ENCODE results near the gene UBQLN2. TPM values are rescaled to one million over a fixed set of nuclear protein-coding genes. Genes with fewer than 3 reads are reported as not detected.
"Not testable (repeated sequence)": the region's sequence is repeated elsewhere in the genome, so short reads cannot be mapped to it uniquely, and the experiment has no call there.

Gene UBQLN2
- total RNA-seq (2014; rRNA removed; shearing (Covaris generic)): 3.0 and 5.0 TPM in 2 replicates

DNA sequence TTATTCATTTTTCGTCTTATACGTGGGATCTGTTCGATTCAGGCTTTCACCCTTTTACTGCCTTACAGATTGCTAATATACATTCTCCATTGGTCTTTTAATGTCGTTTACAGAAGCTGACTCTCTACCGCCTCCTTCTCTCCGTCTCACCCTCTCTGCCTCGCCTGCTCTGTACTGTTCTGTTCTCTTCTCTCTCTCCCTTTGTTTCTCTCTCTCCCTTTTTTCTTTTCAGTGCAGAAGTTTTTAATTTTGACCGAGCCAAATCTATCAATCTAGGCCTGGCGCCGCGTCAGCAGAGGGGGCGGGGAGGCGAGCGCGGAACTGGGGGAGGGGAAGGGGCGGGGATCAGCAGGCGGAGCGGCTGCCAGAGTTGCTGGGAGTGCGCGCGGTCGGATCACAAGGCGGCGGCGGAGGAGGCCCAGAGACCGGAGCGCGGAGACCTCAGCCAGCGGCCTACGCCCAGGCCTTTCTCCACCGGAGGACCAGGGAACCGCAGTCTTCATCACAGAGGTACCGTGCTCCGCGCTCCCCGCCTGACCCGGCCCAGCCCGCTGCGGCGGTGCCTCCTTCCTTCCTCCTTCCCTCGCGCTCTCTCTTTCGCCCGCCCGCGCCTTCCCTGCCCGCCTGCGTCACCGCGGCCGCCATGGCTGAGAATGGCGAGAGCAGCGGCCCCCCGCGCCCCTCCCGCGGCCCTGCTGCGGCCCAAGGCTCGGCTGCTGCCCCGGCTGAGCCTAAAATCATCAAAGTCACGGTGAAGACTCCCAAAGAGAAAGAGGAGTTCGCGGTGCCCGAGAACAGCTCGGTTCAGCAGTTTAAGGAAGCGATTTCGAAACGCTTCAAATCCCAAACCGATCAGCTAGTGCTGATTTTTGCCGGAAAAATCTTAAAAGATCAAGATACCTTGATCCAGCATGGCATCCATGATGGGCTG, at the start of gene UBQLN2:
Gene UBQLN2, plus strand, starts transcription at position 397 of the 931 bp plus-strand sequence. Its CDS starts 247 bp downstream, at position 644.
- peak; percentile 77 for DNase-seq (ENCODE audit: low read depth)

DNA sequence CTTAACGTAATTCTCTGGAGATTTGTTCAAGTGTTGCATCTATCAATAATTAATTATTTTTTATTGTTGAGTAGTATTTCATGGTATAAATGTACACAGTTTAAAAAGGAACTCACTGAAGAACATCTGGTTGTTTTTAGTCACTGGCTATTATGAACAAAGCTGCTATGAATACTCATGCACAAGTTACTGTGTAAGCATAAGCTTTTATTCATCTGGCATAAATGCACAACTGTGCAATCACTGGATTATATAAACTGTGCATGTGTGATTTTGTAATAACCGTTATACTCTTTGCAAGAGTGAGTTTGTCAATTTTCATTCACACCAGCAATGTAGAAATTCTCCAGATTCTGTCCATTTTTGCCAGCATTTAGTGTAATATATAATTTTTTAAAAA, 43.8 kb upstream of the UBQLN2 start:
- DNase-seq (ENCODE audit: low read depth): no peak

- DNase-seq (ENCODE audit: low read depth): not testable (repeated sequence)
Measured at GRCh38 chrX:56529482-56530007, 33.9 kb upstream of the UBQLN2 start.

- DNase-seq (ENCODE audit: low read depth): no peak
Measured at GRCh38 chrX:56530011-56530410, 33.4 kb upstream of the UBQLN2 start.

DNA sequence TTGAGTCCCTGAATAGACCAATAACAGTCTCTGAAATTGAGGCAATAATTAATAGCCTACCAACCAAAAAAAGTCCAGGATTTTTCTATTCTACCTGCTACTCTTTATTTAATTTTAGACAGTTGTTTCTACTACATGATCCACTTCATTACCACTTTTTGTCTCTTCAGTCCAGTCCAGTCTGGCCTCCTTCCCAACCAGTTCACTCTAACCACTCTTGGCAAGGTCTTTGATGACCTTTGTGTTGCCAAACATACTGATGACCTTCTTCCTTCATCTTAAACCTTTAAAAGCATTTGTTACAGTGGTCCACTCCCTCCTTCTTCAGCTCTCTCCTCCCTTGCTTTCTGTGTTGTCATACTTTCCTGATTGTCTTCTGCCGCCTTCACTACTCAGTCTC, 12.8 kb upstream of the UBQLN2 start:
- no peak for DNase-seq (ENCODE audit: low read depth)

DNA sequence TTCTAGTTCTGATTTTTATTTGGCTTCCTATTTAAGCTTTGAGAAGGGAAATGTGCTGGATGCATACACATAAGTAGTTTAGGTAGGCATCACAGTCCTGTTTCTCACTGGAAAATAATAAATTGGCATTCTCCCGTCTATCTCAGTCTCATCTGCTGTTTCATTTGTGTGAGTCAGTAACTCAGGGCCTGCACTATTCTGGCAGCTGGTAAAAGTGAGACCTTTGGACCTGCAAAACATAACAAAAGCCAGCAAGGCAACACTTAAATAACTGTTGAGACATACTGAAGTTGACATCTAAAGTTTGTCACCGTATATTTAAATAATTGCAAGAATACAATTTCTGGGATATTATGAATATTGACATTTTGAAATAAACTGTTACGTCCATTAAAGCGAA, 8.6 kb upstream of the UBQLN2 start:
- no peak for DNase-seq (ENCODE audit: low read depth)

- DNase-seq (ENCODE audit: low read depth): no peak
Measured at GRCh38 chrX:56557376-56557929, 6.0 kb upstream of the UBQLN2 start.

GRCh38 chrX:56564164-56564885, 898 bp downstream of the UBQLN2 start:
- peak; percentile 22 for DNase-seq (ENCODE audit: low read depth)

GRCh38 chrX:56564921-56565840, 1.8 kb downstream of the UBQLN2 start:
- DNase-seq (ENCODE audit: low read depth): no peak

GRCh38 chrX:56569378-56570057, 6.1 kb downstream of the UBQLN2 start:
- DNase-seq (ENCODE audit: low read depth): no peak

DNA sequence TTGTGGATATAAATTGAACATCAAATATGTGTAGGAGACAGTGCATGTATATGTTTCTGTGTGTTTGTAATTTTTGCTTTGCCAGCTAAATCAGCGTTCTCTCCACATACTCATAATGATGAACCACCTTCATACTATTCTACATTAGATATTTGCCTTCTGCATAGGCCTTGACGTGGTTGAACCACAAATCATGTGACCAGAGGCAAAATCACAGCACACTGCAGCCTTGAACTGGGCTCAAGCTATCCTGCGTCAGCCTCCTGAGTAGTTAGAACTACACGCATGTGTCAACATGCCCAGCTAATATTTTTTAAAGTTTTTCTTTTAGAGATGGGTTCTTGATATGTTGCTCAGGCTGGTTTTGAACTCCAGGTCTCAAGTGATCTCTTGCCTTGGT, 9.5 kb downstream of the UBQLN2 start:
- DNase-seq (ENCODE audit: low read depth): no peak

- no peak for DNase-seq (ENCODE audit: low read depth)
Measured at GRCh38 chrX:56574861-56575260, 11.4 kb downstream of the UBQLN2 start.

GRCh38 chrX:56576721-56577120, 13.3 kb downstream of the UBQLN2 start:
- no peak for DNase-seq (ENCODE audit: low read depth)

DNA sequence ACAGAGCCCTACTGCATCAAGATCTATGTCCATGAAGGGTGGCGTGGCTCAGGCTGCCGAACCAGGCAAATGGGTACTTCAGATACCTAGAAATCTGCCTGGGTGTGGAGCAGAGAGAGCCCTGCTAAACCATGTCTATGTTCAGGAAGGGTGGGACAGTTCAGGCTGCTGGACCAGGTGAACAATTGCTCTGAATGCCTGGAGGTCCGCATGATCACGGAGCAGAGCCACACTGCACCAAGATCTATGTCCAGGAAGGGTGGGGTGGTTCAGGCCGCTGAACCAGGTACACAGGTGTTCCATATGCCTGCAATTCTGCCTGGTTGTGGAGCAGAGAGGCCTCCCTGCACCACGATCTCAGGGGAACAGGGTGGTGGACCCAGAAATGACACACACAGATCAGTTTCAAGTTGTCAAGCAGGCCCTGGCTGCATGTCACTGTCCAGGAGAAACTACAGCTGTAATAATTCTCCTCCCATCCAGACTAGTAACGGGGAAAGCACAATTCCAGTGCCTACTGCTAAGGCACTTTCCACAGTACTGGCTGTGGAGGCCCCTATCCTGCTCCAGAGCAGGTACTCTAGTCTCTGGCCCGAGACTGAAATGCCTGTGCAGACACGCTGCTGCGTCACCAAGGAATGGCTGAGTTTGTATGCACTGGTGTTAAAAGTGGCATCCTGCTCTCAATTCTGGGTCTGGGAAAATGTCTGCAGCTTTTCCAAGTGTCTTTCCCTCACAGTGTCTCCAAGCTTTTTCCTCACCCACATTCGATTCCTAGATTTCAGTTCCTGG, 25.2 kb downstream of the UBQLN2 start:
- no peak for DNase-seq (ENCODE audit: low read depth)

DNA sequence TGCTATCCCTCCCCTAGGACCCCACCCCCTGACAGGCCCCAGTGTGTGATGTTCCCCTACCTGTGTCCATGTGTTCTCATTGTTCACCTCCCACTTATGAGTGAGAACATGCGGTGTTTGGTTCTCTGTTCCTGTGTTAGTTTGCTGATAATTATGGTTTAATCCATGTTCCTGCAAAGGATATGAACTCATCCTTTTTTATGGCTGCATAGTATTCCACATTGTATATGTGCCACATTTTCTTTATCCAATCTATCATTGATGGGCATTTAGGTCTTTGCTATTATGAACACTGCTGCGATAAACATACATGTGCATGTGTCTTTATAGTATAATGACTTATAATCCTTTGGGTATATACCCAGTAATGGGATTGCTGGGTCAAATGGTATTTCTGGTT, 28.4 kb downstream of the UBQLN2 start:
- DNase-seq (ENCODE audit: low read depth): not testable (repeated sequence)

DNA sequence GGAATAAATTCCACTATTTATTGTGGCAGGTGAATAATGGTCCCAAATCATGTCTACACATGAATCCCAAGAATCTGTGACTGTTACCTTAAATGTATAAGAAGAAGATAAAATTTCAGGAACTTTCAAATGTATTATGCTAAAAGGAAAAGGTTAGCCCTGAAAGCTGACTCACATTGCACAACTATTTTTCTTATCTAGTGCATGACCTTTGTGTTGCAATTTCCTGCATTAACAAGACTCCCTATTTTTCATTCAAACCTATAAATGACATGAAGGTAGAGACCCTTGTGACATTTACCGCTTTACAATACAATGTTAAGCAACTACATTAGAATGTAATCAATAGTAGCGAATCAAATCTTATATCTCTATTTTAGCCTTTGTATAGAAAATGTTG, 36.7 kb downstream of the UBQLN2 start:
- no peak for DNase-seq (ENCODE audit: low read depth)

DNA sequence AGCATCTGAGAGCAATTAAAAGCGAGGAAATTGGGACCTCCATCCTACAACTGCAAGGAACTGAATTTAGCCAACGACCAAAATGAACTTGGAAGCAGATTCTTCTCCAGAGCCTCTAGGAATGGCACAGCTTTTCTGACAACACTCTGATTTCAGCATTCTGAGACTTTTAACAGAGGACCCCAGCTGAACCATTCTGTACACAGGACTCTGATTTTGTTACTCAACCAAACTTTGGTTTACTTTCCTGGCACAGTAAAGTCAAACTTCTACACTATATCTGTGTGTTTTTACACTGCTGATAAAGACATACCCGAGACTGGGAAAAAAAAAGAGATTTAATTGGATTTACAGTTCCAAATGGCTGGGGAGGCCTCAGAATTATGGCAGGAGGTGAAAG, 37.6 kb downstream of the UBQLN2 start:
- DNase-seq (ENCODE audit: low read depth): no peak

- no peak for DNase-seq (ENCODE audit: low read depth)
Measured at GRCh38 chrX:56615282-56615681, 51.9 kb downstream of the UBQLN2 start.

All from Daoy (cell line).